Activated CD4-positive, alpha-beta memory T cell treated with anti-CD3 and anti-CD28 coated beads for 36 hours (primary cell): ENCODE data around the gene TUBB1. TPM values are rescaled to one million over a fixed set of nuclear protein-coding genes. Genes with fewer than 3 reads are reported as not detected.

ENCODE experiments used
- CTCF ChIA-PET: fragments of 350-600 bp; sonication (Branson Sonifier 250); formaldehyde crosslinking; loops from one replicate; lab custom pipeline; 2021; ENCODE audit warnings: antibody characterized with exemption, inconsistent platforms; lab: Charles Lee
- POLR2A ChIA-PET: fragments of 350-600 bp; sonication (Branson Sonifier 250); formaldehyde crosslinking; loops from one replicate; lab custom pipeline; 2021; ENCODE audit warnings: antibody characterized with exemption; lab: Charles Lee
- DNase-seq: peaks from one replicate; pipeline ENCODE4 v3.0.0-alpha.2; 2020
- H3K27ac Mint-ChIP-seq: one replicate; pipeline ENCODE4 v1.8.0; 2021; ENCODE audit warnings: mixed read lengths
- H3K27me3 Mint-ChIP-seq: one replicate; pipeline ENCODE4 v1.8.0; 2021; ENCODE audit warnings: mixed read lengths
- H3K36me3 Mint-ChIP-seq: one replicate; pipeline ENCODE4 v1.8.0; 2021; ENCODE audit warnings: mixed read lengths
- H3K4me1 Mint-ChIP-seq: one replicate; pipeline ENCODE4 v1.8.0; 2021; ENCODE audit warnings: low read depth, mixed read lengths
- H3K4me3 Mint-ChIP-seq: one replicate; pipeline ENCODE4 v1.8.0; 2021; ENCODE audit warnings: mild to moderate bottlenecking, mixed read lengths
- H3K9me3 Mint-ChIP-seq: one replicate; pipeline ENCODE4 v1.8.0; 2021; ENCODE audit warnings: mixed read lengths
- intact Hi-C: fragments of 100-400 bp; cut with micrococcal nuclease; formaldehyde crosslinking; loops from one replicate; pipeline ENCODE4 v1.15.1; 2023
- total RNA-seq, 2 experiments: library from RNA; stranded (reverse); gene quantifications; one replicate each; pipeline ENCODE4 v1.2.3, GENCODE V29; 2021

TUBB1 gene
- total RNA-seq, 2 experiments from 2014 or later, result not detected

DNA sequence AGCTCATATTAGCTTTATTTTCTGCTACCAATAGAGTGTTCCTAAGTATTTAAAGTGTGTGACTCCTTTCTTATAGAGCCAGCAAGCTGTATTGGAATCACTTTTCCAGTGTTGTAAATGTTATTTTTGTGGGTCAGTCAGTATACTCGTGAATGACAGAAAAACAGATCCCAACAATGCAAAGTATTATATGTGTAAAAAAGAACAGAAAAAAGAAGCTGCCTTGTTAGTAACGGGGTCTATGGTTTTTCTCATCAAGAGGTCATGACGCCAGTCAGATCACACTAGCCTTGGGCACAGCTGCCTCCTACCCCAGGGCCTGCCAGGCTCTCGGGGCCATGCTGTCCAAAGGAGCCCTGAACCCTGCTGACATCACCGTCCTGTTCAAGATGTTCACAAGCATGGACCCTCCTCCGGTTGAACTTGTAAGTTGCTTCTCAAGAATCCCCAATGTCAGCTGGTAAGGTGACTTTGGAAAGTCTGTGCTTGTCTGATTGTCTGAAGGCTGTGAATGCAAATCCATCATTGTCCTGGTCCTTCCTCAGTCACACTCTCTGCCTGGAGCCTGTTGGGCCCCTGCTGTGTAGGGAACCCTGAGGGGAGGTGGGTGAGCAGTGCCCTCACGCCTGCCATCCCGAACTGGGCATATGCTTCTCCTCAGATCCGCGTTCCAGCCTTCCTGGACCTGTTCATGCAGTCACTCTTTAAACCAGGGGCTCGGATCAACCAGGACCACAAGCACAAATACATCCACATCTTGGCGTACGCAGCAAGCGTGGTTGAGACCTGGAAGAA is 28.4 kb upstream of the TUBB1 start:
- H3K27ac Mint-ChIP-seq, result no peak overlapping the region
- H3K36me3 Mint-ChIP-seq, result peaks cover 72% of the 10 kb centered on the region
- no peaks in the 10 kb centered on the region for H3K9me3 Mint-ChIP-seq
- no peak for DNase-seq
- ChIA-PET CTCF (interaction anchor here (1.0 to 1.1 kb wide), 2 partner anchors 10 to 121 kb away, joined by 3 read pairs; no protein-coding TSS in a partner anchor), POLR2A (interaction anchor here (0.8 kb wide), 1 partner anchor 12 kb away, joined by 3 read pairs; no protein-coding TSS in a partner anchor)
- no peaks in the 10 kb centered on the region for H3K27me3 Mint-ChIP-seq
- no peak overlapping the region for H3K4me3 Mint-ChIP-seq
- peaks cover 17% of the 10 kb centered on the region for H3K4me1 Mint-ChIP-seq
- intact Hi-C loops, result no loop called here

- Mint-ChIP-seq H3K4me3 (no peak overlapping the region), H3K9me3 (no peaks in the 10 kb centered on the region), H3K4me1 (peaks cover 9% of the 10 kb centered on the region), H3K27me3 (no peaks in the 10 kb centered on the region), H3K27ac (no peak overlapping the region), H3K36me3 (peaks cover 76% of the 10 kb centered on the region)
- no peak for DNase-seq
- intact Hi-C loops, result no loop called here
- ChIA-PET POLR2A (no interaction called here), CTCF (interaction anchor here (1.0 kb wide), 1 partner anchor 9 kb away, joined by 3 read pairs; no protein-coding TSS in a partner anchor)
These were observed 27.5 kb upstream of the TUBB1 start for GRCh38 chr20:58991715-58992114.

DNA sequence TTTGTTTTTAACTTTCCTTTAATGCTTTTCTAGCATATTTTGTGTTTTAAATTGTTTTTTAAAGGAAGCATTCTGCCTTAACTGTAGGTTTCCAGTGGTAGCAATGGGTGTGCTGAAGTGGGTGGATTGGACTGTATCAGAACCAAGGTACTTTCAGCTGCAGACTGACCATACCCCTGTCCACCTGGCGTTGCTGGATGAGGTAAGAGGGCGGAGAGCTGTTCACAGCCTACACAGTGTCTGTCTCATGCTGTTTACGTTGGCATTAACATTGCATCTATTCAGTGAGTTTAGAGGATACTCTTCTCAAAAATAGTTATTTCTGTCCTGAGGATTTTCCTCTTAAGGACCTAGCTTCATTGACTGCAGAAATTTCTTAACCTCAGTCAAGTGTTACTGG is 26.3 kb upstream of the TUBB1 start:
- CTCF ChIA-PET, result no interaction called here
- POLR2A ChIA-PET, result interaction anchor here (1.0 to 1.3 kb wide), 2 partner anchors 10 to 39 kb away, joined by 3 to 6 read pairs; partner anchors contain the start of gene ATP5F1E

DNA sequence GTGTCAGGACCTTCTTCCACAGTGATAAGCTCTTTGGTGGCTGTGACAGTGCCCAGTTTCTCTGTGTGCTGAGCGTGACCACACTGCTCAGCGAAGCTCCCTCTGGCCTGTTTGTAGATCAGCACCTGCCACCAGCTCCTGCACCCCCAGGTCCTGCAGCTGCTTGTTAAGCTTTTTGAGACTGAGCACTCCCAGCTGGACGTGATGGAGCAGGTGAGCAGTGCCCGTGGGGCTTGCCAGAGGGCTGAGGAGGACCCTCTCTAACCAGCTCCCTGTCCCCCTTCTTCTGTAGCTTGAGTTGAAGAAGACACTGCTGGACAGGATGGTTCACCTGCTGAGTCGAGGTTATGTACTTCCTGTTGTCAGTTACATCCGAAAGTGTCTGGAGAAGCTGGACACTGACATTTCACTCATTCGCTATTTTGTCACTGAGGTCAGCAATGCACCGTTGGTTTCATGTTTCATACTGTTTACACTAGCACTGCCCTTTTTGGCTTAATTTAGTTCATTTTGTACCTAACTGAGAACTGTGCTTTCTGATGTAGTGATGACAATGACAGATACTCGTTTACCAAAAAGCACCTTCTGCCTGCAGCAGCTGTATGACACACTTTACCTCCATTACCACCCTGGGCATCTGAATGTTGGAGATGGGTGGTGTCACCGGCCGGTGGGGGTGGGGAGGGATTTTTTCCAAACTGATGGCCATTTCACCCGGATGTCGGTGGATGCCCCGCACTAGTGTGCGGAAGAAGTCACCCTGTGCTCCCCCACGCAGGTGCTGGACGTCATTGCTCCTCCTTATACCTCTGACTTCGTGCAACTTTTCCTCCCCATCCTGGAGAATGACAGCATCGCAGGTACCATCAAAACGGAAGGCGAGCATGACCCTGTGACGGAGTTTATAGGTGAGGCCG is 25.6 kb upstream of the TUBB1 start:
- no peak for DNase-seq
- Mint-ChIP-seq H3K9me3 (no peaks in the 10 kb centered on the region), H3K4me3 (no peak overlapping the region), H3K4me1 (no peaks in the 10 kb centered on the region), H3K27me3 (no peaks in the 10 kb centered on the region), H3K27ac (peak overlapping the region; percentile 23), H3K36me3 (peaks cover 70% of the 10 kb centered on the region)
- POLR2A ChIA-PET, result interaction anchor here (1.0 to 1.3 kb wide), 2 partner anchors 11 to 38 kb away, joined by 3 to 6 read pairs; partner anchors contain the start of gene ATP5F1E
- CTCF ChIA-PET, result interaction anchor here (0.5 to 0.6 kb wide), 2 partner anchors 83 to 580 kb away, joined by 3 to 5 read pairs; no protein-coding TSS in a partner anchor
- intact Hi-C loops, result no loop called here

More for the DNA sequence above, 26.3 kb upstream of the TUBB1 start:
- Mint-ChIP-seq H3K9me3 (no peaks in the 10 kb centered on the region), H3K36me3 (peaks cover 73% of the 10 kb centered on the region), H3K4me1 (no peaks in the 10 kb centered on the region), H3K4me3 (no peak overlapping the region), H3K27me3 (no peaks in the 10 kb centered on the region), H3K27ac (no peak overlapping the region)
- intact Hi-C loops, result no loop called here
- DNase-seq, result no peak

DNA sequence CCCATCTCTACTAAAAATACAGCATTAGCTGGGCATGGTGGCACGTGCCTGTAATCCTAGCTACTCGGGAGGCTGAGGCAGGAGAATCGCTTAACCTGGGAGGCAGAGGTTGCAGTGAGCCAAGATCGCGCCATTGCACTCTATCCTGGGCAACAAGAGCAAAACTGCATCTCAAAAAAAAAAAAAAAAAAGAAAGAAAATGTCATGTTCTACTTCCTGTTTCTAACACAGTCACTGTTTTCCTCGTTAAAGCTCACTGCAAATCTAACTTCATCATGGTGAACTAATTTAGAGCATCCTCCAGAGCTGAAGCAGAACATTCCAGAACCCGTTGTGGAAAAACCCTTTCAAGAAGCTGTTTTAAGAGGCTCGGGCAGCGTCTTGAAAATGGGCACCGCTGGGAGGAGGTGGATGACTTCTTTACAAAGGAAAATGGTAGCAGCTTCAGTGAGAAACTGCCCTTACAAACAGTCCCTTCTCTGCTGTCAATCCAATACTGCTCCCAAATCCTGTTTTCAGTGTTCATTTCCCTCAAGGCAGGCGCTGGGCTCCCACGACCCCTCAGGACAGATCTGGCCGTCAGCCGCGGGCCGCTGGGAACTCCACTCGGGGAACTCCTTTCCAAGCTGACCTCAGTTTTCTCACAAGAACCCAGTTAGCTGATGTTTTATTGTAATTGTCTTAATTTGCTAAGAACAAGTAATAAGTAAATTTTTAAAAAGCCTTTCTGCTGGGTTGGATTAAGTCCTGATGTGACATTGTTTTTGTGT is 24.7 kb upstream of the TUBB1 start:
- Mint-ChIP-seq H3K4me1 (no peaks in the 10 kb centered on the region), H3K27me3 (no peaks in the 10 kb centered on the region), H3K4me3 (no peak overlapping the region), H3K27ac (no peak overlapping the region), H3K9me3 (no peaks in the 10 kb centered on the region), H3K36me3 (peaks cover 60% of the 10 kb centered on the region)
- DNase-seq, result no peak
- CTCF ChIA-PET, result no interaction called here
- intact Hi-C loops, result no loop called here
- POLR2A ChIA-PET, result no interaction called here

GRCh38 chr20:58995461-58996225 is 23.6 kb upstream of the TUBB1 start:
- H3K27ac Mint-ChIP-seq, result peak overlapping the region; percentile 40
- ChIA-PET POLR2A (interaction anchor here (0.6 to 1.5 kb wide), 4 partner anchors 11 to 75 kb away, joined by 3 to 7 read pairs (median 4); no protein-coding TSS in a partner anchor), CTCF (no interaction called here)
- no peaks in the 10 kb centered on the region for H3K4me1 Mint-ChIP-seq
- H3K9me3 Mint-ChIP-seq, result no peaks in the 10 kb centered on the region
- peaks cover 55% of the 10 kb centered on the region for H3K36me3 Mint-ChIP-seq
- no peak for DNase-seq
- peak overlapping the region; percentile 40 for H3K4me3 Mint-ChIP-seq
- intact Hi-C loops, result no loop called here
- H3K27me3 Mint-ChIP-seq, result no peaks in the 10 kb centered on the region

- intact Hi-C loops, result no loop called here
- no peaks in the 10 kb centered on the region for H3K27me3 Mint-ChIP-seq
- H3K9me3 Mint-ChIP-seq, result no peaks in the 10 kb centered on the region
- peaks cover 49% of the 10 kb centered on the region for H3K36me3 Mint-ChIP-seq
- ChIA-PET CTCF (no interaction called here), POLR2A (interaction anchor here (1.0 to 1.5 kb wide), 3 partner anchors 11 to 14 kb away, joined by 3 to 7 read pairs (median 4); no protein-coding TSS in a partner anchor)
- H3K27ac Mint-ChIP-seq, result no peak overlapping the region
- H3K4me3 Mint-ChIP-seq, result no peak overlapping the region
- H3K4me1 Mint-ChIP-seq, result no peaks in the 10 kb centered on the region
- no peak for DNase-seq
These were observed 23.0 kb upstream of the TUBB1 start for GRCh38 chr20:58996226-58996611.

- POLR2A ChIA-PET, result interaction anchor here (1.5 kb wide), 1 partner anchor 15 kb away, joined by 7 read pairs; no protein-coding TSS in a partner anchor
- intact Hi-C loops, result no loop called here
- no peak overlapping the region for H3K27ac Mint-ChIP-seq
- no peaks in the 10 kb centered on the region for H3K4me1 Mint-ChIP-seq
- no peak overlapping the region for H3K4me3 Mint-ChIP-seq
- no peaks in the 10 kb centered on the region for H3K27me3 Mint-ChIP-seq
- H3K36me3 Mint-ChIP-seq, result peaks cover 43% of the 10 kb centered on the region
- H3K9me3 Mint-ChIP-seq, result no peaks in the 10 kb centered on the region
- DNase-seq, result no peak
- CTCF ChIA-PET, result no interaction called here
These were observed 22.0 kb upstream of the TUBB1 start for GRCh38 chr20:58997141-58997770.

- peaks cover 4% of the 10 kb centered on the region for H3K4me1 Mint-ChIP-seq
- H3K27me3 Mint-ChIP-seq, result no peaks in the 10 kb centered on the region
- H3K9me3 Mint-ChIP-seq, result no peaks in the 10 kb centered on the region
- H3K36me3 Mint-ChIP-seq, result peaks cover 32% of the 10 kb centered on the region
- intact Hi-C loops, result no loop called here
- ChIA-PET POLR2A (no interaction called here), CTCF (no interaction called here)
- no peak overlapping the region for H3K27ac Mint-ChIP-seq
- DNase-seq, result no peak
- no peak overlapping the region for H3K4me3 Mint-ChIP-seq
These were observed 20.6 kb upstream of the TUBB1 start for GRCh38 chr20:58998656-58999055.

DNA sequence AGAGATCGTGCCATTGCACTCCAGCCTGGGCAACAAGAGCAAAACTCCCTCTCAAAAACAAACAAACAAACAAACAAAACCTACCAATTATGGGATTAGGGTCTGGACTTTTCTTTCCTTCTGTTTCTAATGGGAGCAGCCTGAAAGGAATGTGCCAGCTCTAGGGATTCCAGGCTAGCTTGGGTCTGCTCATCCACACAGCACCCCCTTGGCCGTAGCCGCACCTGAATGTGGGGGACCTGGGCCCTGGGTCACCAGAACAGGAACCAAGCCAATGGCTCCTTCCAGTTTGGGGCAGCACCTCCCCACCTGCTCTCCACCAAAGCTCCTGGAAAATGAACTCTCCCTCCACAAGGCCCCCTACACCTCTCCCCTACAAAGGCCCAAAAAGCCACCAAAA is 18.9 kb upstream of the TUBB1 start:
- Mint-ChIP-seq H3K4me3 (no peak overlapping the region), H3K9me3 (no peaks in the 10 kb centered on the region), H3K27ac (no peak overlapping the region), H3K4me1 (peaks cover 20% of the 10 kb centered on the region), H3K27me3 (no peaks in the 10 kb centered on the region), H3K36me3 (peaks cover 31% of the 10 kb centered on the region)
- CTCF ChIA-PET, result interaction anchor here (0.6 to 1.5 kb wide), 2 partner anchors 9 to 133 kb away, joined by 3 read pairs; no protein-coding TSS in a partner anchor
- no peak for DNase-seq
- POLR2A ChIA-PET, result interaction anchor here (0.7 kb wide), 1 partner anchor 88 kb away, joined by 4 read pairs; no protein-coding TSS in a partner anchor
- intact Hi-C loops, result no loop called here
